Measurements from ENCODE around the gene CDK6.

CDK6 gene

DNA sequence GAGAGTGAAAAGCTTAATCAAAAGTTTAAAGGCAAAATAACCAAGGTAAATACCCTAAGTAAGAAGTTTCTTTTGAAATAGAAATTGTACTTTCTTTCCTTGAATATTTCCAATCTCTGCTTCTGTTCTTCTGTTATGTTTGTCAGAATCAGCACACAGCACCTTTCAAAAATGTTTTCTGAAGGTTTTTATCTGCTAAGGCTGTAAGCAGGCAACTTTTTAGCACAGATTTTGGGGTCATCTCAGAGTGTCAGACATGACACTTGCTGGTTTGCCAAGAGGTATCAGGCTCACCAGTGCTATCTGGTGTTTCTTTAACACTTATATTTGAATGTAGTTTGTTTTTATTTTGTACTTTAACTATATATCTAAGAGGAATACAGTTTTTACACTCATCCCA is 94.2 kb downstream of the CDK6 start:
- no peak overlapping the region for H3K4me3 ChIP-seq (ENCODE audit: low read depth, low read length)
- DNase-seq (ENCODE audit: low read depth), result no peak
- TF ChIP-seq POLR2A (IDR thresholded peaks at IDR 0.05; ENCODE audit: extremely low read depth, insufficient read length) (no peak), MAX (IDR thresholded peaks at IDR 0.05; ENCODE audit: low read depth, low read length) (no peak), CTCF (IDR thresholded peaks at IDR 0.05; ENCODE audit: low read depth, low read length) (no peak), MYC (IDR thresholded peaks at IDR 0.05; ENCODE audit: low read depth, low read length) (no peak)

DNA sequence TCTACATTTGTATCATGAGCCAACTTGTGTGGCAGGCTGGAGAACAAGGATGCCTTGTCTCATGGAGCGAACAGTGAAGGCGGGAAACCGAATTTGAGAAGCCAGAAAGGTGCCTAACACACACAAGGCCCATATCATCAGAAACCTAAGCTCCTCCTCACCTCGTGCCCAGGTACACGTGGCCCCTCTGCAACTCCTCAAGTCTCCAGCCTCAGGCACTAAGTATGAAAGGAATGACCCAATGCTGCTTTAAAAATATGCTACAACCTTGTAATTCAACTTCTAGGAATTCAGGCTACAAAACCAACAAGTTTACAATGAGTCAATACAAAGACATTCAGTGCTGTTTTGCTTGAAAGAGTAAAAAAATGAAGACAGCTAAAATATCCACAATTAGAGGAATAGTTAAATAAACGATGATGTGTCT is 95.7 kb downstream of the CDK6 start:
- no peak for DNase-seq (ENCODE audit: low read depth)
- TF ChIP-seq POLR2A (IDR thresholded peaks at IDR 0.05; ENCODE audit: extremely low read depth, insufficient read length) (no peak), MAX (IDR thresholded peaks at IDR 0.05; ENCODE audit: low read depth, low read length) (no peak), CTCF (IDR thresholded peaks at IDR 0.05; ENCODE audit: low read depth, low read length) (no peak), MYC (IDR thresholded peaks at IDR 0.05; ENCODE audit: low read depth, low read length) (no peak)
- no peak overlapping the region for H3K4me3 ChIP-seq (ENCODE audit: low read depth, low read length)

- no peak overlapping the region for H3K4me3 ChIP-seq (ENCODE audit: low read depth, low read length)
- DNase-seq (ENCODE audit: low read depth), result no peak
- TF ChIP-seq MYC (IDR thresholded peaks at IDR 0.05; ENCODE audit: low read depth, low read length) (no peak), MAX (IDR thresholded peaks at IDR 0.05; ENCODE audit: low read depth, low read length) (no peak), CTCF (IDR thresholded peaks at IDR 0.05; ENCODE audit: low read depth, low read length) (no peak), POLR2A (IDR thresholded peaks at IDR 0.05; ENCODE audit: extremely low read depth, insufficient read length) (no peak)
These were observed 96.2 kb downstream of the CDK6 start for GRCh38 chr7:92740134-92740533.

DNA sequence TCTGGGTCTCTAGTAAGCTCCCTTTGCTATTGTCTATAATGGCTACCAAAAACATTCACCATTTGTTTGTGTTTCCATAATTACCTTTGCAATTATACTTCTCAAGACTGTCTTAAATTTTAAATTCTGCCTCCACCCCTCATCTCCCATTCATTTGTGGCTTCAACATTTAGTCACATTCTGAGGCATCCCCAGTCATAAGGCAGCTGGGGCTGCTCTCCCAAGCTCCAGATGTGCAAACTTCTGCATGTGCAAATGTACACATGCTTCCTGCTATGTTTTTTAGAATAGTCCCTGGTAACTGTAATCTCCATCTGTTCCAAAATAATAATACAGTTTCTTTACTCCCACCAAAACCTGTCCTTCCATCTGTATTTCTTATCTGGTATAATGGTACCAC is 97.3 kb downstream of the CDK6 start:
- no peak for TF ChIP-seq MAX (IDR thresholded peaks at IDR 0.05; ENCODE audit: low read depth, low read length)
- no peak for TF ChIP-seq MYC (IDR thresholded peaks at IDR 0.05; ENCODE audit: low read depth, low read length)
- no peak for TF ChIP-seq CTCF (IDR thresholded peaks at IDR 0.05; ENCODE audit: low read depth, low read length)
- TF ChIP-seq POLR2A (IDR thresholded peaks at IDR 0.05; ENCODE audit: extremely low read depth, insufficient read length), result no peak
- DNase-seq (ENCODE audit: low read depth), result no peak

GRCh38 chr7:92737706-92738105 is 98.7 kb downstream of the CDK6 start:
- TF ChIP-seq MAX (IDR thresholded peaks at IDR 0.05; ENCODE audit: low read depth, low read length) (no peak), MYC (IDR thresholded peaks at IDR 0.05; ENCODE audit: low read depth, low read length) (no peak), CTCF (IDR thresholded peaks at IDR 0.05; ENCODE audit: low read depth, low read length) (no peak), POLR2A (IDR thresholded peaks at IDR 0.05; ENCODE audit: extremely low read depth, insufficient read length) (no peak)
- DNase-seq (ENCODE audit: low read depth), result no peak
- no peak overlapping the region for H3K4me3 ChIP-seq (ENCODE audit: low read depth, low read length)

More for the DNA sequence above, 97.3 kb downstream of the CDK6 start:
- H3K4me3 ChIP-seq (ENCODE audit: low read depth, low read length), result no peak overlapping the region

DNA sequence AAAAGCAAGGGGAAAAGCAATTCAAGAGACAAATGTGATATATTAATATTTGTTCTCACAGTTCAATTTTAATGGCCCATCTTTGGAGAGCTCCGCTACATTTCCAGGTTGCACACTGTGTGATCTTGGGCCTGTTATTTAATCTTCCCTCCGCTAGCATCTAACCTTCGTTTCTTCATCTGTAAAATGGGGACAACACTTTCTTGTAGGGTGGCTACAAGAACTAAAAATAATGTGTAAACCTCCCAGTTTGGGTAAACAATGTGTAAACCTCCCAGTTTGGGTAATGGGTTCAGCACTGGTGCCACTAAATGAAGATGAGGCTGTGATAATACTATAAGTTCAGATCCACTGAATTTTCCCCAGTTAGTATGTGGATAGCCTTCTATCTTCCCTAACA is 99.5 kb downstream of the CDK6 start:
- TF ChIP-seq CTCF (IDR thresholded peaks at IDR 0.05; ENCODE audit: low read depth, low read length), result no peak
- no peak for TF ChIP-seq MAX (IDR thresholded peaks at IDR 0.05; ENCODE audit: low read depth, low read length)
- TF ChIP-seq MYC (IDR thresholded peaks at IDR 0.05; ENCODE audit: low read depth, low read length), result no peak
- TF ChIP-seq POLR2A (IDR thresholded peaks at IDR 0.05; ENCODE audit: extremely low read depth, insufficient read length), result no peak
- no peak overlapping the region for H3K4me3 ChIP-seq (ENCODE audit: low read depth, low read length)
- no peak for DNase-seq (ENCODE audit: low read depth)

Measured in NB4 (cell line).